Pancreas (tissue), 10 donors: ENCODE measurements around the gene PIP5K1B. TPM values are rescaled to one million over a fixed set of nuclear protein-coding genes. Genes with fewer than 3 reads are reported as not detected.

Source experiments
- ATAC-seq, 4 donors: fragments of 200-7000 bp; cut with Tn5 transposase; one replicate each; pipeline versions ENCODE4 v1.8.0 to v1.9.1; 2020; ENCODE audit warnings: mild to moderate bottlenecking in 4 of 4, moderate library complexity in 4 of 4
- DNase-seq, 6 donors: peaks; one replicate each; pipeline ENCODE4 v3.0.0-alpha.2; 2020
- FAIRE-seq: peaks from 2 replicates; lab custom pipeline; 2012; peaks lifted over from hg19 to GRCh38; lab: Jason Lieb, UNC
- H3K27ac ChIP-seq, 4 donors: fragments of 200-600 bp; sonication (generic); 1 replicate in 3 of 4; 2 replicates in 1 of 4; pipeline versions ENCODE4 v1.5.0 to v1.8.0; 2020
- H3K27me3 ChIP-seq, 4 donors: fragments of 200-600 bp; one replicate each; pipeline ENCODE4 v1.8.0; 2021
- H3K36me3 ChIP-seq, 3 donors: fragments of 200-600 bp; sonication (generic) in 1 of 3; one replicate each; pipeline versions ENCODE4 v1.5.0 to v1.8.0; 2020 to 2021
- H3K4me1 ChIP-seq, 3 donors: fragments of 200-600 bp; one replicate each; pipeline ENCODE4 v1.8.0; 2021
- H3K4me3 ChIP-seq, 4 donors: fragments of 200-600 bp; sonication (generic) in 2 of 4; one replicate each; pipeline versions ENCODE4 v1.5.0 to v1.8.0; 2020 to 2021
- H3K9me3 ChIP-seq, 4 donors: fragments of 200-600 bp; one replicate each; pipeline ENCODE4 v1.8.0; 2021
- WGBS, 2 donors: extraction: QIAGEN DNeasy Blood & Tissue Kit; methylation state at CpG; one replicate each; pipeline ENCODE4 v1.1.7; 2013; 5-methylcytosine and 5-hydroxymethylcytosine counted together
- intact Hi-C, 3 donors: fragments of 100-400 bp; cut with DNase I; formaldehyde crosslinking; loops; one replicate each; pipeline versions ENCODE4 v1.11.1 to v1.14.2; 2022
- polyA plus RNA-seq, 2 donors: library from polyadenylated mRNA; stranded (reverse); fragments of 200-250 nt; gene quantifications; one replicate each; pipeline ENCODE4 v1.2.3, GENCODE V29; 2013
- total RNA-seq, 6 donors: library from RNA; stranded (reverse); fragmentation: NEBNext Ultra II Directional in 4 of 6; extraction: Animal tissue kit (Norgen Biotek cat#: 25700) in 4 of 6; gene quantifications; one replicate each; pipeline versions ENCODE4 v1.2.1 to v1.2.4, GENCODE V29; 2021 to 2023
- TF ChIP-seq, protein P1 (sequence below), 4 donors: fragments of 200-600 bp; sonication (generic) in 3 of 4; IDR thresholded peaks; one replicate each; pipeline versions ENCODE4 v1.5.0 to v1.8.0; 2021; ENCODE audit warnings: antibody characterized with exemption in 4 of 4
- donor health status: healthy with polysubstance abuse.
- donor health status: DM: no; HTN: no; CAD: no; lungs with moderate emphysema.
- donor health status: DM: no; HTN: no; CAD: no.
- donor health status: control.
- donor health status: control.
- donor health status: Bipolar disorder and iron deficiency.
- donor health status: DM: yes; HTN: yes; CAD: no.
- donor health status: DM: no; HTN: no; CAD: no.
- donor health status: DM: no; HTN: no; CAD: no.
- donor health status: DM: yes; HTN: yes; CAD: no.

Gene PIP5K1B
- total and polyA plus RNA-seq, 8 donors = 1.3 to 6.9 (median 6.2) TPM

DNA sequence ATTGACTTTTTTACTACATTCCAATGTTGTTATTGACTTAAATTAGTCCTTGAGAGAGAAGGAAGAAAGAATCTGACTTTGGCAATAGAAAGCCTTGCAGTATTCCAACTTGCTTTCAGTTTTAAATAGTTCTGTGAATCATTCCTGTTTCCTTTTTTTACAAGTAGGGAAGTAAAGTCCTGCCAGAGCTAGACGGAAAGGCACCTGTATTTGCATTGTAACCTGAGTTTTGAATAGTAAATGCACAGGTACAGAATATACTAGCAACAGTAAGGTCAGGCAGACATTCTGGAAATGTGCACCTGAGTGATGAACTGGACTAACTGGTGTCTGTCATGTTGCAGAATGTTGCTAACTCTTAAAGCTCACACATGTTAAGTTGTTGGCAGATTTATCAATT lies 208.0 kb downstream of the PIP5K1B start:
- FAIRE-seq = no peak
- no peaks in the 10 kb centered on the region for H3K27me3 ChIP-seq
- H3K27ac ChIP-seq = peak overlapping the region in 1 of 4 donors; percentile 8
- H3K4me3 ChIP-seq = no peak overlapping the region
- no peaks in the 10 kb centered on the region for H3K36me3 ChIP-seq
- H3K9me3 ChIP-seq = no peaks in the 10 kb centered on the region
- 0 to 4% methylated on average over 1 of the region's 1 CpG for WGBS, 2 donors
- ATAC-seq = peak in 3 of 4 donors; percentile 56 to 76 (median 58)
- TF ChIP-seq, protein P1, sequence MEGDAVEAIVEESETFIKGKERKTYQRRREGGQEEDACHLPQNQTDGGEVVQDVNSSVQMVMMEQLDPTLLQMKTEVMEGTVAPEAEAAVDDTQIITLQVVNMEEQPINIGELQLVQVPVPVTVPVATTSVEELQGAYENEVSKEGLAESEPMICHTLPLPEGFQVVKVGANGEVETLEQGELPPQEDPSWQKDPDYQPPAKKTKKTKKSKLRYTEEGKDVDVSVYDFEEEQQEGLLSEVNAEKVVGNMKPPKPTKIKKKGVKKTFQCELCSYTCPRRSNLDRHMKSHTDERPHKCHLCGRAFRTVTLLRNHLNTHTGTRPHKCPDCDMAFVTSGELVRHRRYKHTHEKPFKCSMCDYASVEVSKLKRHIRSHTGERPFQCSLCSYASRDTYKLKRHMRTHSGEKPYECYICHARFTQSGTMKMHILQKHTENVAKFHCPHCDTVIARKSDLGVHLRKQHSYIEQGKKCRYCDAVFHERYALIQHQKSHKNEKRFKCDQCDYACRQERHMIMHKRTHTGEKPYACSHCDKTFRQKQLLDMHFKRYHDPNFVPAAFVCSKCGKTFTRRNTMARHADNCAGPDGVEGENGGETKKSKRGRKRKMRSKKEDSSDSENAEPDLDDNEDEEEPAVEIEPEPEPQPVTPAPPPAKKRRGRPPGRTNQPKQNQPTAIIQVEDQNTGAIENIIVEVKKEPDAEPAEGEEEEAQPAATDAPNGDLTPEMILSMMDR (IDR thresholded peaks at IDR 0.05) = no peak
- DNase-seq = no peak
- intact Hi-C loops = no loop called here
- peaks cover 8 to 12% (median 11%) of the 10 kb centered on the region in 3 donors for H3K4me1 ChIP-seq

DNA sequence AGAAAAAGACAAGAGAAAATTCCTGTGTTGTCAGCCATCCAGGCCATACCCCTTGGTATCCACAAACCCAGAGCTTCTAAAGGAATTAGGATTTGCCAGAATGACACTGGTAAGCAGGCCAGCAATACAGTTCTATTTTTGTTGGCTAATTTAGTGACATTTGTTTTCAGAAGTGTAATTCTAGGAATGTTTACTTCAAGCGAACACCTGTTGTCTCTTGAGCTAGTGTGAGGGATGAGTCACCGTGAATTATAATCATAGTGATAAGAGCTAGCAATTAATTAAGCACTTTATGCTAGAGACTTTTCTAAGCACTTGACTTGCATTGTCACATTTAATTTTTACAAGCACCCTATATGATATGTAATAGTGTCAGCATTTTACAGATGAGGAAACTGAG lies 209.7 kb downstream of the PIP5K1B start:
- Histone ChIP-seq H3K27ac (no peak overlapping the region), H3K27me3 (no peaks in the 10 kb centered on the region), H3K36me3 (no peaks in the 10 kb centered on the region), H3K4me1 (peaks cover 8 to 12% (median 11%) of the 10 kb centered on the region in 3 donors), H3K9me3 (no peaks in the 10 kb centered on the region), H3K4me3 (no peak overlapping the region)
- intact Hi-C loops = no loop called here
- 72 to 83% methylated on average over 2 of the region's 2 CpGs for WGBS, 2 donors
- ATAC-seq (no peak), FAIRE-seq (no peak), DNase-seq (no peak)
- TF ChIP-seq, protein P1 (IDR thresholded peaks at IDR 0.05) = no peak

DNA sequence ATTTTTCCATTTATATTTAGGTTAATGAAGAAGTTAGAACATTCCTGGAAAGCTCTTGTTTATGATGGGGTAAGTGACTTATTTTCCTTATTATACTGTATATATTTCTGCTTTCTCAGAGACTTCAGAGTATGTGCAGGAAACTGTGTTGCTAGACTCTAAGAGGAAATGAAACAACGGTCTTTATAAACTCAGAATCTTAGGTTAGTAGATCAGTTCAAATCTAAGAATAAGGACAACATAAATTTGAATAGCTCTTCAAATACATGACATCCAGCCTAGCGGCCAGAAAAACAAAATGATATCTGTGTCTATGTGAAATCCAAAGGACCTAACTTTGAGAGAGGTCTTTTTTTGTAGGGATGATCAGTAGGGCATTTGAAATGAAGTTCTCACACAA lies 214.6 kb downstream of the PIP5K1B start:
- intact Hi-C loops = no loop called here
- DNase-seq (no peak), ATAC-seq (peak in 1 of 4 donors; percentile 26), FAIRE-seq (no peak)
- H3K4me1 ChIP-seq = peaks cover 0 to 3% (median 0%) of the 10 kb centered on the region in 3 donors
- TF ChIP-seq, protein P1 (IDR thresholded peaks at IDR 0.05) = no peak
- 78 to 81% methylated on average over 2 of the region's 2 CpGs for WGBS, 2 donors
- H3K27ac ChIP-seq = no peak overlapping the region
- no peak overlapping the region for H3K4me3 ChIP-seq
- no peaks in the 10 kb centered on the region for H3K27me3 ChIP-seq
- no peaks in the 10 kb centered on the region for H3K36me3 ChIP-seq
- H3K9me3 ChIP-seq = no peaks in the 10 kb centered on the region

DNA sequence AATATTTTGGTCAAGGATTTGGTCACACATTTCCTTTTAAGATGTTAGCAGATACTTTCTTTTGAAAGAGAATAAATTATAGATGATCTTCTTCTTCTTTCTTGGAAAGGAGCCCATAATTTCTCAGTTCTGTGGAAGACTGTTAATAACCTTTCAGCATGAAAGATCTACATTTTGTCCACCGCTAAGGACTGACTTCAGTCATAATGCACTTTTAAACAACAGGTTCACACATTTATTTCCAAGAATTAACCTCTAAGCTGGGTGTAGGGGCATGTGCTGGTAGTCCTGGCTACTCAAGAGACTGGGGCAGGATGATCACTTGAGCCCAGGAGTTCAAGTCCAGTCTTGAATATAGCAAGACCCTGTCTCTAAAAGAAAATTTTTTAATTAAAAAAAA lies 215.9 kb downstream of the PIP5K1B start:
- Histone ChIP-seq H3K4me3 (no peak overlapping the region), H3K36me3 (no peaks in the 10 kb centered on the region), H3K27ac (no peak overlapping the region), H3K27me3 (no peaks in the 10 kb centered on the region), H3K4me1 (peaks cover 0 to 3% (median 0%) of the 10 kb centered on the region in 3 donors), H3K9me3 (no peaks in the 10 kb centered on the region)
- 98 to 100% methylated on average over 1 of the region's 1 CpG for WGBS, 2 donors
- no peak for FAIRE-seq
- DNase-seq = no peak
- intact Hi-C loops = no loop called here
- no peak for ATAC-seq
- TF ChIP-seq, protein P1 (IDR thresholded peaks at IDR 0.05) = no peak

DNA sequence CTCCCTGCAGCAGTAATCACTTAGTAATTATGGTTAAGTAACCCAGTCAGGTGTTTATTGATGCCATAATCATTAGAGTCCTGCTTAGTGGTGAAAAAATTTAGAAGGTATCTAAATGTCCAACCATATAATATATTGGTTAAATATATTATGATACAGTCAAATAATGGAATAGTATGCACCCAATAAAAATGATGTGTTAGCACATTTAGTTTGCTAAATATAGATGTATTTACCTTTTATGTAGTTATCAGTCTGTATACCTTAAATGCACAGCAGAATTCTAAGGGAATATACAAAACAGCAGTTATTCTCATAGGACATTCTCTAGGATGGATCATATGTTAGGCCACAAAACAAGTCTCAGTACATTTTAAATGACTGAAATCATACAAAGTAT lies 218.4 kb downstream of the PIP5K1B start:
- Histone ChIP-seq H3K4me1 (peaks cover 0 to 3% (median 0%) of the 10 kb centered on the region in 3 donors), H3K36me3 (no peaks in the 10 kb centered on the region), H3K27me3 (no peaks in the 10 kb centered on the region), H3K4me3 (no peak overlapping the region), H3K27ac (no peak overlapping the region), H3K9me3 (no peaks in the 10 kb centered on the region)
- peak; percentile 20 for FAIRE-seq
- TF ChIP-seq, protein P1 (IDR thresholded peaks at IDR 0.05) = no peak
- DNase-seq = no peak
- intact Hi-C loops = no loop called here
- no peak for ATAC-seq
